ENCODE data around the gene RPL3. TPM values are rescaled to one million over a fixed set of nuclear protein-coding genes. Genes with fewer than 3 reads are reported as not detected.

RPL3 gene
- total RNA-seq, 1 donor from 2014 or later = 3,145 TPM

DNA sequence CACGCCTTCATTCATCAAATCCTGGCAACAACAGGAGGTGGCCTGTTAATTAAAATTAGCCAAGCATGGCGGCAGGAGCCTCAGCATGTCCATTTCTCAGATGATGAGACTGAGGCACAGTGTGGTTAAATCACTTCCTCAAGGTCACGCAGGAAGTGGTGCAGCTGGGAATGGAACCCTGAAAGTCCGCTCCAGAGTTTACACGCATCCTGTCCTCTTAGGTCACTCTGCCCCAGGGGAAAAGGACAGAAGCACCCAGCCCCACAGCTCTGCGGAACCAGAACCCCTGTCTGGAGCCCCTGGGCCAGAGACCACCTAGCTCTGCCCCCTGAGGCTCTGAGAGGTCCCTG, 19.6 kb downstream of the RPL3 start:
- DNase-seq (ENCODE audit: low read depth) = no peak

DNA sequence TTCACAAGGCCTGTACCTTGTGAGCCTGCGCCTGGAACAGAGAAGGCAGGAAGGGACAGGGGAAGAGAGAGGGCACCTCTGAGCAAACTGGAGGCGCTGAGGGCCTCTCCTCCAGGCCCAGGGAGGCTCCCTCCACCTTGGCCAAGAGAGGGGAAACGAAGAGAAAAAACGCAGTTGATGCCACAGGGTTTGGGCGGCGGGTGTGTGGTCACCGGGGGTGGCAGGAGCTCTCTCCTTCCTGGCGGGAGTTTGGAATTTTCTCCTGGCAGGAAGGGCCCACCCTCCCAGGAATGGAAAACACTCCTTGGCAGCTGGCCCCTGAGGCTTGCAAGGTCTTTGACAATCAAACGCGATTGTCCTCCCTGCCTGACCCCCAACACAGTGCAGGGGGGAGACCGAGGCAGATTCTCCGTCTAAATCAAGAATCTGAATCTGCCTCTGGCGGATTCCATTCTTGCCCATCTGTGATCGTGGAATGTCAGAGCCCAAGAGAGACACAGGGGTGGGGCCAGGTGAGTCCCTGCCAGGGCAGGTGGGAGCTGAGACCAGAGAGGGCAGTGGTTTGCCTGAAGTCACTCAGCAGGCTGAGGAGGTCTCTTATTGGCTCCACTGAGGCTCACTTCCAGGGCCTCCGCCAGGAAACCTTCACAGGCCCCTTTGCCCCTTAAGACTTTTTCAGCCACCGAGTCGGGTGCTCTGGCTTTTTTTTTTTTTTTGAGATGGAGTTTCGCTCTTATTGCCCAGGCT, 21.0 kb downstream of the RPL3 start:
- DNase-seq (ENCODE audit: low read depth) = no peak

DNA sequence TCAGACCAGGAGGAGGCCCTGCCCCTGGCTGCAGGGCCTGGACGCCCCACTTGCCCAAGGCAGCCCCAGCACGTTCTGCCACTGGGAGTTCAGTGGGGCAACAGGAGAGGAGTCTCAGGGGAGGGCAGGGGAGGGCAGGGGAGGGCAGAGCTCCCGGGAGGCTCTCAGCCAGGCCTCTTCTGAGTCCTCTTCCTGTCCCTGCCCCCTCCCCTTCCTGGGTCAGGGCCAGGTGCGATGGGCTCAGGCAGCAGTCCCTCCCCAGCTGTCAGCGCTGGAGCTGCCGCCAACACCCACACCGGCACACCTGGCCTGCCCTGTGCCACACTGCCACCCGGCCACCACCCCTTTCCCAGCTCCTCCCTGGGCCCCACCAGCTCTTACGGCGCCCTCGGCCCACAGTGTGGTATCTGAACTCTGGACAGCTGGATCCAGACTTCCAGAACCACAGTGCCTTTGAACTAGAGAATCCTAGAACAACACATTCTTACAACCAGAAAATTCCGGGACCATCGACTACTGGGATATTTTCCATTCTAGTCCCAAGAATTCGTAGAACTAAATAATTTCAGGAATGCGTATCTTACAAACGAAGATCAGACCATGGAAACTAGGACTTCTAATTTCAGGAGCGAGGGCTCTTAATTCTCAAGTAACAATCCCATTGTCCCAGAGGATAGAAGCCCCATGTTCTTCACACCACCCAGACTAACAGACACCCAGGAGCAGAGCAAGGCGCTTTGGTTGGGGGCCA, 21.8 kb downstream of the RPL3 start:
- DNase-seq (ENCODE audit: low read depth) = peak; percentile 57

DNA sequence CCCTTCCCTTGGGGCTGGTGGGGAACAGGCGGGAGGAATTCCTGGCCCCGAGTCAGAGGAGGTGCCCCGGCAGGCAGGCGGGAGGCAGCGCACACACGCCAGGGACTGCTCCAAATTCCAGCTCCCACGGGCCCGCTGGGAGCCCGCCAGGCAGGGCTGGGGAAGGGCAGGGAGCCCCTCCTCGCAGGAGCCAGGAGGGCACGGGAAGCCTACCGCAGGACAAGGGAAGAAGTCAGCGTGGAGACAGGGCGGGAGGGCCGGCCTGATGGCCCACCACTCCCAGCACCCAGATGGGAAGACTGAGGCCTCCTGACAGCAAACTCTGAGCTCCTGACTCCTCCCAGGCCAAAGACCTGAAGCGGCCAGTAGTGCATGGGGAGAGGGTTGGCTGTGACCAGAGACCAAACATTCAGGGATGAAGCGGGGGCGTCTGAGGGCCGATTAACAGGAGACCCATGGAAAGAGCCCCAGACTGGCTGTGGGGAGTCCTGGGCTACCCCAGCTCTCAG, 22.4 kb downstream of the RPL3 start:
- no peak for DNase-seq (ENCODE audit: low read depth)

DNA sequence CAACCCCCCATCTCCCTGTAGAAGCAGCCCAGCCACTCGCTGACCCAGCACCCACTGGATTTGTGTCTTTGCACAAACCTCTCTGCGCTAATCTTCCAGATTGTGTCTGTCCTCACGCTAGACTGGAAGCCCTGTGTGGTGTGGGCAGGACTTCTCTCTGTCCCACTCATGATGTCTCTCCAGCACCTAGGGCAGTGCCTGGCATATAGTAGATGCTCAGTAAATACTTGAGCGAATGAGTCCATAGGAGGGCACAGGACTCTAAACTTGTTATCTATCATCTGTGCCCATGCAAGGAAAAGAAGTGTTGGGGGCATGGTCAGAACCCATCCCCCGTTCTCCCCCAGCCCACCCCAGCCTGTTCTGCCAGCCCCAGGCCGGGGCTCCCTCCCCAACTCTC, 22.9 kb downstream of the RPL3 start:
- no peak for DNase-seq (ENCODE audit: low read depth)

DNA sequence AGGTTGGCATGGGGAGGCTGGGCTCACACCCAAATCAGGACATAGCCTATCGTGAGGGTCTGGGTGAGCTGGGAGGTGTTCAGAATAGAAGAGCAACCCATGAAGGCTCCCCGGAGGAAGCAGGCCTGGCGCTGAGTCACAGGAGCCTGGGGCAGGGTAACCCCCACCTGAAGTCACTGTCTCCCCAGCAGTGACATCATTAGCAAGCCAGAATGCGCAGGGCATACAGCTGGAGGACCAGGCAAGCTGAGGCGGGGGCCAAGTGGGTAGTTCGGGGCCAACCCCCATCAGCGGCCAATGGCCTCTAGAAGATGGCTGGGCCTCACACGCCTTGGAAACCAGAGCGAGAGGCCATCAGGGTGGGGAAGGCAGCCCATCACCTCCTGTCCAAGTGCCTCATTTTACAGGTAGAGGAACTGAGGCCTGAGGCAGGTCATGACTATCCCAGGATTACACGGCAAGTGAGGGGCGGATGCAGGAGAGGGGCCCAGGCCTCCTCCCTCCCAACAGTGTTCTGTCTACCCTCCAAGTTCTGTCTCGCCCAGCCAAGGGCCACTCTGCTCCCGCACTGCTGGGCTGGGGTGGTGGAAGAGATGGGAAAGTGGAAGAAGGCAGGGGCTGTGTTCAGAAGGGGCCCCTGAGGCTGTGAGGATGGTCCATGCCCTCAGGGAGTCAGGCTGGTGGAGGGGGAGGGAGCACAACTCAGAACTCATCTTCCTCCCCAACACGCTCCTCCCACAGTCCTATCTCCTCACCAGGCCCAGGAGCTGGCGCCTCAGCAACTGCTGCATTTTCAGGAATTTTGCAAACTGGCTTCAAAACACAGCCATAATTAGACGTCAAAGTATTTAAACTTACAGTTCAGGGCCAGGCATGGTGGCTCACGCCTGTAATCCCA, 24.6 kb downstream of the RPL3 start:
- DNase-seq (ENCODE audit: low read depth) = no peak

DNA sequence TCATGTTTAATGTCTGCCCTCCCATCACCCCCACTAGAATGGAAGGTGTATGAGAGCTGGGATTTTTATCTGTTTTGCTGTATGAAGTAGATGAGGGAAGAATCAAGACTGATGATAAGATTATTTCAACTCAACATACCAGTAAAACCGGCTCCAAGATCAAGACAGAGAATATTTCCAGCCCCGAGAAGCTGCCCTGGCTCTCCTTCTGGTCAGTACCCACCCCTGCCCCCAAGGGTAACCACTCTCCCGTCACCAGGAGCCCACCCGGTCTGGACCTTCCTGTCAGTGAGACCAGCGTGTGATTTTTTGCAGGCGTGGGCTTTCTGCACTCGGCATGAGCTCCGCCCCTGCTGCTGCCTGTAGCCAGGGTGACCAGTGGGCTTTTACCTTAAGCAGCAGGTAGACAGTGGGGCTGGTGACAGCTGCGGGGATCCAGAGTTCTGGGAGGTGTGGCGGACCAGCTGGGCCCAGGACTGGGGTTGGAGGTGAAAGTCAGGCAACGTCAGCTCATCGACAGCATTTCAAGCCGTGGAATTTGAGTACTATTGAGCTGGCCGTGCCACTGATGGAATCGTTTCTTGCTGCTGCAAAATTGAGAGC, 25.6 kb downstream of the RPL3 start:
- DNase-seq (ENCODE audit: low read depth) = no peak

DNA sequence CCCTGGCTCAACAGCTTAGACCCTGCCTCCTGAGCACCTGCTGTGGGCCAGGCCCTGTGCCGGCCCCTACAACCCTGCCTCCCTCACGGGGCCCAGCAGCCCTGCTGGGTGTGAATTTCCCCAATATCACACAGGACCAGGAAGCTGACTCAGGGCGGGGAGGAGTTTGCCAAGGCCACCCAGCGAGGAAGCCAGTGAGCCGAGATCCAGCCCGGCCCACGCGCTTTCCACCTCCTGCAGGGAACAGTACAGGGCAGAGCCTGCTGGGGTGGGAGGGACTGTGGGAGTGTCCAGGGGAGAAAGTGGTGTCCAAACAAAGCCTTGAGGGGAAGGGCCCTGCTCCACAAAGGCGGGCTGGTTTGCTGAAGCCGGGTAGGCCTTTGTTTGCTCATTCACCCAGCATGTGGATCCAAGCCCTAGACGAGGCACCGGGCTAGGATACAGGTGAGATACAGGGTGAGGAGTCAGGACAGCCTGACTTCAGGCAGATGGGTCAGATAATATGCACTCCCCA, 26.8 kb downstream of the RPL3 start:
- peak; percentile 96 for DNase-seq (ENCODE audit: low read depth)

DNA sequence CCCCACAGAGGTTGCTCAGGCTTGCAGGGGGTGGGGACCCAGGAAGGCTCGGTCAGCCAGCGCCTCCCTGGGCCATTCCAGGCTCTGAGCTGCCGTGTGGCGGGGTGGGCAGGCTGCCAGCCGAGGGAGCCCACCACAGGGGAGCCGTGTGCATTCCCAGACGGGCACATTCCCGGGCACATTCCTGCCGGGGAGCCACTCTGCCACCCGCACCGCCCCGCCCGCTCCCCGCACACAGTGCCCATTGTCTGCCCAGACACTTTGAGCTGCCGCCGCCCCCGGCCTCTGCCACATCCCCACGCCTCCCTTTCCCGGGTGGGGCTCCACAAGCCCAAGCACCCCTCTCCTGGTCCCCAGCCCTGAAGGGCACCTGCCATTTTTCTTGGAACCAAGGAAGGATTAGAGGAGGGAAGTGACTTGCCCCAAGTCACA, 27.4 kb downstream of the RPL3 start:
- DNase-seq (ENCODE audit: low read depth) = no peak

DNA sequence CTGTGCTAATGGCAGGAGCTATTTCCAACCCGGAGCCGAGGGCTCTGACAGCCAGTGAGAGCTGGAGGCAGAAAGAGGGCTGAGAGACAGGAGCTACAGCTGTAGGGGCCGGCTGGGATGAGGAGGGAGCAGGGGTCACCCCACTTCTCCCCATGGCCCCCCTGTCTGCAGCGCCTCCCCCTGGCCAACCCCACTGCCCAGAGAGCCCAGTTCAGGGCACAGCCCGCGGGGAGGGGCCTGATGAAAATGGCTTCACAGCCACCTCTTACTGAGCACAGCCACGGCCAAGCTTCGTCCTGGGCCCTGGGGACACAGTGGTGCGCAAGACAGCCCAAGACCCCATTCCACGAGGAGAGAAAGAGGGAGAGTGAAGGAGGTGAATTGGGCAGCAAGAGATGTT, 27.9 kb downstream of the RPL3 start:
- DNase-seq (ENCODE audit: low read depth) = no peak

DNA sequence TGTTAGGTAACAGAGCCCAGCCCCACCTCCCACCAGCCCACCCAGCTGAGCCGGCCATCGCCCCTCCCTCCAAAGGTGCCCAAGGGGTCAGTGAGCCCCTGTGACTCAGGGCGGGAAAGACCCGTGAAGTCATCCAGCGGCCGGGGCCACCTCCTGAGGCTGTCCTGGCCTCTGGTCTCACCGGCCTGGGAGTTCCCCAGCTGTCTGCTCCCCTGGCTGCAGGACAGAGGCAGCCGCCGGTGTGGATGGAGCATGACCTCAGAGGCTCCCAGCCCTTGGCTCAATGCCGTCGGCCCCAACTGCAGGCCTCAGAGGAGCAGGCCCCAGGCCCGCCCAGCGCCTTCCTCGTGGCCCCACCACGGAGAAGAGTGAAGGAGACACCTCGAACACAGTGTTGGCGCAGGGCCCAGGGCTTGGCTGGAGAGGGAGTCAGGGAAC, 28.7 kb downstream of the RPL3 start:
- DNase-seq (ENCODE audit: low read depth) = peak; percentile 90

DNA sequence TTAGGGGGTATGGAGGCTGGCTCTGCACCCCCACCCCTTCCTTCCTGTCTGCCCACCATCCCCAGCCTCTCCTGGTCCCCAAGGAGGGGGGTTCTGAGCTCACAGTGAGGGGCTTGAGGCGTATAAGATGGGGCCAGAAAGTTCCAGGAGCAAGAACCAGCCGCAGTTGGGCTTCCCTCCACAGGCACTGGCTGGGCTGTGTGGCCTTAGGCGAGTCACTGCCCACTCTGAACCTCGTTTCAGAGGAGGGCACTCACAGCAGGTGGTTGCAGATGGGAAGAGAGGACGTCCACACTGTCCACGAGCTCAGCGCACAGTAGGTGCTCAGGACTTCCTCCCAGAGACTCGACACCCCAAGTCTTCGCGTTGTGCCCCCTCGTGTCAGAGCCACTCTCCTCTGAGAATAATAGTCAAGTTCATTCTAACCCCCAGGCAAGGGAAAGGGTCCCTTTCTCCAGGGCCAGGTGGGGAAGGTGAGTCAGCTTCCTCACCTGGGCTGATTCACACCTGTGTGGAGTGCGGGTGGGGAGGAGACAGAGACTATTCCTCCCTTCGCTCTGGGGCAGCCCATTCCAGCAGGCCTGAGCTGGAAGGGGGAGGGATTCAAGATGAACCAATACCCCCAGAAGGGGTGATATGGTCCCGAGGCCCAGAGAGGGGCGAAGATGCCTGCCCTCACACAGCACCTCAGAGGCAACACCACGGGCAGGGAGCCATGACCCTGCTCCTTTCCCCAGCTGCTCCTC, 29.3 kb downstream of the RPL3 start:
- no peak for DNase-seq (ENCODE audit: low read depth)

DNA sequence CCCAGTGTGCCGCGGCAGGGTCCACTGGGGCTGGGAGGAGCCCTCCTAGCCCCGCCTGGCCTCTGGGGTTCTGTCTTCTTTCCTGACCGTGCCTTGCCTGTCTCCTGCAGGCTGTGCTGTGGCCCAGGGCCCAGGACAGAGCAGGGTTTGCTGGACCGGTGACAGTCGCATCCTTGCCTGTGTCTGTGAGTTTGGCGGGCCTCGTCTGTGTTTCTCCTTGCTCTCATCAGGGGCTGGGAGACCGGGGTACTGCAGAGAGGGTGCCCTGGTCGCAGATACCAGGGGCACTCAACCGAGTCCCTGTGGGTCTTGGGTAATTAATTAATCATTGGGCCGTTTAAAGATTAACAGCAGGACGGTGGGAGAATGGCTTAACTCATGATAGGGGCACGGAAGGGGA, 29.9 kb downstream of the RPL3 start:
- DNase-seq (ENCODE audit: low read depth) = peak; percentile 85

DNA sequence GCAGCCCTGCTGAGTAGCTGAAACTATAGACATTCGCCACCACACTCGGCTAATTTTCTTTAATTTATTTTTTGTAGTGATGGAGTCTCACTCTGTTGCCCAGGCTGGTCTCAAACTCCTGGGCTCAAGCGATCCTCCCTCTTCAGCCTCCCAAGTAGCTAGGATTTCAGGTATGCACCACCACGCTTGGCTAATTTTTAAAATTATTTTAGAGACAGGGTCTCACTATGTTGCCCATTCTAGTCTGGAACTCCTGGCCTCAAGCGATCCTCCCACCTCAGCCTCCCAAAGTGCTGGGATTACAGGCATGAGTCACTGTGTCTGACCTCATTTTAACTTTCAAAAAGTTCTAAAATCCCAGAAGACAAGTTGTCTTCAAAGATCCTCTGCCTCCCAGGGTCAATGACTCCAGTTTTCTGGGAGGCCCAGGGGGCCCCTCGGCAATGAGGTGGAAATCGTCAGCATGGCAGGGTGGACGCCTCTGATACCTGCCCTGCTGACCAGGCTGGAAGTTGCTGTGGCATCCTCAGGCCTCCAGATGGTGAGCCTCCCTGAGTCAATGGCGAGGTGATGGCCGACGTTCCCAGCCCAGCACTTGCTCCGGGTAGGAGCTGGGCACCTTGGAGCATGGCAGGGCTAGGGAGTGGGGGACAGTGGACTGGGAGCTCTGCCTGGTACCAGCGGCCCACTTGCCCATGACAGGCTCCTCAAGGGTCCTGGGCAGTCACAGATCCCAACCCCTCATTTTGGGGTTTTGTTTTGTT, 31.1 kb downstream of the RPL3 start:
- no peak for DNase-seq (ENCODE audit: low read depth)

DNA sequence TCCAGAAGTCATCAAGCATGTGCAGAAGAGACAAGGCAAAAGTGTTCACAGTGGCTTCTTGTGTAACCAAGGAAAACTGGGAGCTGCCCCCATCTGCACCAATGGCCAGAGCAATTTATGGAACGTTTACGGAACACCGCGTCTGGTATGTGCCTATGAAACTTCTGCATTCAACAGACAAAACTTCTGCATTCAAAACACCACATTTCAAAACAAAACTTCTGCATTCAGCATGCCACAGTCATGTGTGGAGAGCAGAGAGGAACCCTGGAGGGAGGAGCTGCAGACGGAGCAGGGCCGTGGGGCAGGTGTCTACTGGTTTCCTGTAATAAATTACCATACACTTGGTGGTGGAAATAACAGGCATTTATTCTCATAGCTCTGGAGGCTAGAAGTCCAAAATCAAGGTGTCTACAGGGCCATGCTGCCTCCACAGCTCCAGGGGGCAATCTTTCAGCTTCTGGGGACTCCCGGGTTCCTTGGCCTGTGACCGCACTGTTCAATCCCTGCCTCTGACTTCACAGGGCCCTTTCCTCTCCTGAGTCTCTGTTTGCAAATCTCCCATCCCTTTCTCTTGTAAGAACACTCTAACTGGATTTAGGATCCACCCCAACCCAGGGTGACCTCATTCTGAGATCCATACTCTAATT, 32.2 kb downstream of the RPL3 start:
- peak; percentile 92 for DNase-seq (ENCODE audit: low read depth)

DNA sequence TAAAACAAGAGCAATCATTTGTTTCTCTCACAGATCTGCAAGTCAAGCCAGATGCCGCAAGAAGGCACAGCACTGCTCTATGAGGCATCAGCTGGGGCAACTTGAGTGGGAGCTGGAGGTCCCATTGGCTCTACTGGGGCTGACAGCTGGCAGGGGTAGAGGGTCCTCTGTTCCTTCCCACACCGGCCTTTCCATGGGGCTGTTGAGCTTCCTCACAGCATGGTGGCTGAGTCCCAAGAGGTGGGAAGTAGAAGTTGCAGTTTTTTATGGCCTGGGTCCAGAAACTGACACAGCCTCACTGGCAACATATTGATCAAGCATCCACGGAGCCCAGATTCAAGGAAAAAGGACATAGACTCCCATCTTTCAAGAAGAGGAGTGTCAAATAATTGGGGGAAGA, 34.4 kb downstream of the RPL3 start:
- DNase-seq (ENCODE audit: low read depth) = no peak

DNA sequence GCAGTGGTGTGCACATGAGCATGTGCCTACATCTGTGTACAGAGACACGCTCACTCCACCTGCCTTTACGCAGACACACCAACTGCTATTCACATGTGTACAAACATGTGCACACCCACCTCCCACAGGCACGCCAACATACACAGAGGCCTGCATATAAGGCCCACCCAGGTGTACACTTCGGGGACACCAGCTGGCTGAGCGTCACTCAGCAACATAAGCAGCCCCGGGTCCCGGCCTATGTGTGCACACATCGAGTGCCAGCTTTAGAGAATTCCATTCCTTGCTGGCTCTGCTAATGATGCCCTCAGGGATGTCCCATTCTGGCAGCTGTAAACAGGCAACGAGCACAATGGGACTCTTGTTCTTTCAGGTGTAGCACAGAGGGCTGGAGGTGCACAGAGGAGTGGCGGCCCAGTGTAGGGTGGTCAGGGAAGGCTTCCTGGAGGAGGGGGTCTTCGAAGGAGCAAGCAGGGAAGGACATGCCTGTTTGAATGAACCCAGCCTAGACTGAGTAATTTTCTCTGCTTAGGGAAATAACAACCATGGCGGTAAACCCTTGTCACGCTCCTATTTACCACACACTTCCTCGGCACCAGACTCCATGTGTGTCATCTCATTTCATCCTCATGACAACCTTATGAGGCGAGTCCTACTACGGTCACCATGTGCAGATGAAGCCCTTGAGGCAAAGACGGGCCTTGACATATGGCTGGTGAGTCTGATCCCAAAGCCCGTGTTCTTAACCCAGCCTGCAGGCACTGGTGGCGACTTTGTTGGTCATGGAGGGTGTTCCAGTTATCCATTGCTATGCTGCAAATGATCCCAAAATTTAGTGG, 35.1 kb downstream of the RPL3 start:
- peak; percentile 81 for DNase-seq (ENCODE audit: low read depth)

DNA sequence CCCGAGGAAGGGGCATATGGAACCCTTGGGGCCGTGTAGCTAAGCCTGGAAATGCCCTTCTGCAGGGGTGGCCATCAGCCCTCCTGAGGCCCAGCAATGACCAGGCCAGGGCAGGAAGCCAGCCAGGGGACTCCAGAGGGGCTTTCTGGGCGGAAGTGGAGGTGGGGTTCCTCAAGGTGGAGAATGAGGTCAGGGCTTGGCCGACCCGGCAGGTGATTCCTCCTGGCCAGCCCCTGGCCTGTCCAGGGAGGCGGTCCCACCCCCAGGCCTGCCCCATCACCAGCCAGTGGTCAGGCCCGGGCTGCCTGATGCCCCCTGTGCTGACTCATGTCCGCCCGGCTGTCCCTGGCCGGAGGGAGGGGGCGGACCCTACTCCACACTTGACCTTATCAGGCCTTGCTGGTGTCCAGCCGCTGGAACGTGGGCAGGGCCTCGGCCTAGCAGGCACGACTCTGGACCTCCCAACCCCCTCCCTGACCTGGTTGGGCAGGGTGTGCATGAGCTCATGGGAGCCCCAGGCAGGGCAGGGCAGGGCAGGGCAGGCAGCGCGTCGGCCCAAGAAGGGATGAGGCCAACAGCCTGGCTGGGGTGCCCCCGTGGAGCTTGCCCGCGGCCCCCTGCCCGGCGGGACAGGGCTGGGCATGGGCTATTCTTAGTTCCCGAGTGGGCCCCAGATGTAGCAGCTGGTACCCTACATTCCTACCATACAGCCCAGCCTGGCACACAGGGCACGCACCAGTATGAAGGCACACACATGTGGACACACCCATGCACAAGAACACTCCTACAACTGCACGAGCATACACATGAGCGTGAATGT, 35.9 kb downstream of the RPL3 start:
- peak; percentile 92 for DNase-seq (ENCODE audit: low read depth)
